Stimulated activated CD4-positive, alpha-beta T cell treated with anti-CD3 and anti-CD28 coated beads, TNF-alpha, amount 100 ng/mL, for 48 hours (primary cell): Measurements from ENCODE around the gene EXOSC9.

Experiments
- DNase-seq, 3 donors: peaks; one replicate each; pipeline ENCODE4 v3.0.0-alpha.2; 2020; ENCODE audit warnings: low read depth in 3 of 3

Gene EXOSC9

GRCh38 chr4:121823505-121824170, 22.5 kb downstream of the EXOSC9 start, which contains the start of gene CCNA2:
Gene CCNA2, minus strand, starts transcription at chr4:121823883. Its CDS starts 255 bp downstream, at chr4:121823628.
- peak; percentile 94 for DNase-seq

GRCh38 chr4:121824171-121824527, 23.0 kb downstream of the EXOSC9 start:
- DNase-seq, result no peak

- DNase-seq, result no peak
Observed at GRCh38 chr4:121824950-121825349, 23.8 kb downstream of the EXOSC9 start.

- no peak for DNase-seq
Observed at GRCh38 chr4:121827853-121828252, 26.7 kb downstream of the EXOSC9 start.

GRCh38 chr4:121829511-121829910, 28.4 kb downstream of the EXOSC9 start:
- no peak for DNase-seq

- DNase-seq, result no peak
Observed at GRCh38 chr4:121838136-121838535, 37.0 kb downstream of the EXOSC9 start.

- no peak for DNase-seq
Observed at GRCh38 chr4:121842862-121843261, 41.7 kb downstream of the EXOSC9 start.

GRCh38 chr4:121846662-121847061, 45.5 kb downstream of the EXOSC9 start:
- DNase-seq, result no peak

GRCh38 chr4:121851354-121851753, 50.2 kb downstream of the EXOSC9 start:
- no peak for DNase-seq

- DNase-seq, result no peak
Observed at GRCh38 chr4:121860121-121860520, 59.0 kb downstream of the EXOSC9 start.

GRCh38 chr4:121861426-121861825, 60.3 kb downstream of the EXOSC9 start:
- DNase-seq, result no peak

GRCh38 chr4:121863799-121864198, 62.7 kb downstream of the EXOSC9 start:
- DNase-seq, result no peak
